B cell (primary cell): ENCODE measurements around the gene RNF11. TPM values are rescaled to one million over a fixed set of nuclear protein-coding genes. Genes with fewer than 3 reads are reported as not detected.
"Not testable (repeated sequence)": the region's sequence is repeated elsewhere in the genome, so short reads cannot be mapped to it uniquely, and the experiment has no call there.

Experiments used
- ATAC-seq: fragments of 200-7000 bp; cut with Tn5 transposase; one replicate; pipeline ENCODE4 v1.10.0; 2021; ENCODE audit warnings: low read depth, mild to moderate bottlenecking, moderate number of reproducible peaks, moderate library complexity
- CTCF ChIA-PET: fragments of 350-600 bp; sonication (Branson Sonifier 250); formaldehyde crosslinking; loops from one replicate; lab custom pipeline; 2021; ENCODE audit warnings: antibody characterized with exemption, inconsistent platforms; lab: Charles Lee
- POLR2A ChIA-PET: fragments of 350-600 bp; sonication (Branson Sonifier 250); formaldehyde crosslinking; loops from one replicate; lab custom pipeline; 2021; ENCODE audit warnings: antibody characterized with exemption; lab: Charles Lee
- DNase-seq: peaks from one replicate; pipeline ENCODE4 v3.0.0; 2013
- H2AFZ ChIP-seq: 2 replicates; pipeline ENCODE4 v1.6.1; 2012; ENCODE audit warnings: mild to moderate bottlenecking, low read depth, low read length; ENCODE audit not compliant: insufficient read depth, poor library complexity, severe bottlenecking
- H3K27ac ChIP-seq, 2 donors: 1 replicate in 1 of 2; 2 replicates in 1 of 2; pipeline ENCODE4 v1.5.1; 2012 to 2013; ENCODE audit warnings: low read length in 2 of 2, mild to moderate bottlenecking in 2 of 2, moderate library complexity in 1 of 2
- H3K27me3 ChIP-seq, 4 experiments: fragments of 200-600 bp in 1 of 4; sonication (generic) in 1 of 4; replicated peaks in 1 of 4; 1 replicate in 2 of 4; 2 replicates in 2 of 4; pipeline versions ENCODE4 v1.6.1 to v1.7.0; 2013 to 2016; ENCODE audit warnings: low read length in 3 of 4, mild to moderate bottlenecking in 2 of 4, mixed read lengths in 1 of 4, moderate library complexity in 1 of 4; ENCODE audit not compliant: insufficient read depth in 4 of 4, control insufficient read depth in 3 of 4; ENCODE audit errors: control extremely low read depth in 1 of 4
- H3K36me3 ChIP-seq, 2 experiments: replicated peaks in 1 of 2; 1 replicate in 1 of 2; 2 replicates in 1 of 2; pipeline versions ENCODE4 v1.6.1 to v1.7.1; 2013; ENCODE audit warnings: low read length in 1 of 2; ENCODE audit not compliant: insufficient read depth in 2 of 2, control insufficient read depth in 1 of 2; ENCODE audit errors: control extremely low read depth in 1 of 2, extremely low read depth in 1 of 2
- H3K4me1 ChIP-seq, 2 donors: fragments of 200-600 bp in 1 of 2; sonication (generic) in 1 of 2; 1 replicate in 1 of 2; 2 replicates in 1 of 2; pipeline versions ENCODE4 v1.5.1 to v1.6.1; 2013 to 2017; ENCODE audit warnings: low read length in 2 of 2; ENCODE audit not compliant: control insufficient read depth in 2 of 2, insufficient read depth in 2 of 2
- H3K4me2 ChIP-seq: replicated peaks from 2 replicates; pipeline ENCODE3; 2012; ENCODE audit warnings: mild to moderate bottlenecking, low read depth, low read length; ENCODE audit not compliant: poor library complexity, severe bottlenecking
- H3K4me3 ChIP-seq, 5 experiments: fragments of 200-600 bp in 1 of 5; sonication (generic) in 1 of 5; 1 replicate in 3 of 5; 2 replicates in 2 of 5; pipeline versions ENCODE4 v1.5.1 to v1.7.0; 2011 to 2016; ENCODE audit warnings: low read length in 4 of 5, mild to moderate bottlenecking in 4 of 5, low read depth in 2 of 5, control low read depth in 1 of 5, moderate library complexity in 1 of 5; ENCODE audit not compliant: insufficient read depth in 1 of 5; ENCODE audit errors: control extremely low read depth in 1 of 5, extremely low read depth in 1 of 5
- H3K79me2 ChIP-seq: fragments of 200-600 bp; sonication (generic); one replicate; pipeline ENCODE4 v1.6.0; 2016; ENCODE audit warnings: low read length; ENCODE audit not compliant: control insufficient read depth, insufficient read depth
- H3K9ac ChIP-seq: fragments of 200-600 bp; sonication (generic); 2 replicates; pipeline ENCODE4 v1.6.1; 2017; ENCODE audit warnings: mild to moderate bottlenecking, low read length, moderate library complexity
- H3K9me3 ChIP-seq, 3 donors: one replicate each; pipeline versions ENCODE4 v1.6.1 to v1.7.1; 2013; ENCODE audit warnings: low read length in 2 of 3; ENCODE audit not compliant: control insufficient read depth in 2 of 3, insufficient read depth in 1 of 3; ENCODE audit errors: control extremely low read depth in 1 of 3
- H4K20me1 ChIP-seq: 2 replicates; pipeline ENCODE4 v1.6.0; 2012; ENCODE audit warnings: mild to moderate bottlenecking, low read length; ENCODE audit not compliant: insufficient read depth, control insufficient read depth, poor library complexity, severe bottlenecking
- H3K27ac Mint-ChIP-seq: one replicate; pipeline ENCODE4 v1.8.0; 2021; ENCODE audit warnings: mixed read lengths
- H3K27me3 Mint-ChIP-seq: one replicate; pipeline ENCODE4 v1.8.0; 2021; ENCODE audit warnings: mixed read lengths
- H3K4me1 Mint-ChIP-seq: one replicate; pipeline ENCODE4 v1.8.0; 2021; ENCODE audit warnings: mixed read lengths
- H3K4me3 Mint-ChIP-seq: one replicate; pipeline ENCODE4 v1.8.0; 2021; ENCODE audit warnings: mixed read lengths
- H3K9me3 Mint-ChIP-seq: one replicate; pipeline ENCODE4 v1.8.0; 2022; ENCODE audit warnings: mixed read lengths; ENCODE audit not compliant: insufficient read depth
- EZH2 ChIP-seq: IDR thresholded peaks from 2 replicates; pipeline ENCODE4 v1.6.1; 2012; ENCODE audit warnings: borderline replicate concordance, low read depth, mild to moderate bottlenecking, moderate library complexity, low read length; ENCODE audit not compliant: insufficient read depth, poor library complexity, severe bottlenecking
- WGBS: methylation state at CpG from one replicate; pipeline ENCODE4 v1.1.5; 2013; ENCODE audit warnings: missing lambda C conversion rate; ENCODE audit not compliant: insufficient coverage; 5-methylcytosine and 5-hydroxymethylcytosine counted together
- intact Hi-C: fragments of 100-400 bp; cut with micrococcal nuclease; formaldehyde crosslinking; loops from one replicate; pipeline ENCODE4 v1.10.0; 2022
- polyA plus RNA-seq: library from polyadenylated mRNA; depleted of rRNA; stranded (reverse); fragments of >200 nt; gene quantifications from 2 replicates; pipeline ENCODE4 v1.2.3, GENCODE V29; 2012
- total RNA-seq, 2 donors: library from RNA; stranded (reverse); fragments of 120-200 nt in 1 of 2; gene quantifications; 1 replicate in 1 of 2; 2 replicates in 1 of 2; pipeline versions ENCODE4 v1.2.3 to v1.2.4, GENCODE V29; 2013 to 2022
- TF ChIP-seq, protein P1 (sequence below): fragments of 200-600 bp; IDR thresholded peaks from one replicate; pipeline ENCODE4 v1.8.0; 2022; ENCODE audit warnings: antibody characterized with exemption, mild to moderate bottlenecking

RNF11 gene
- total and polyA plus RNA-seq, 2 donors (not counting 1 experiment from before 2014, with no cell fraction given) = 10.0 to 20.6 TPM

DNA sequence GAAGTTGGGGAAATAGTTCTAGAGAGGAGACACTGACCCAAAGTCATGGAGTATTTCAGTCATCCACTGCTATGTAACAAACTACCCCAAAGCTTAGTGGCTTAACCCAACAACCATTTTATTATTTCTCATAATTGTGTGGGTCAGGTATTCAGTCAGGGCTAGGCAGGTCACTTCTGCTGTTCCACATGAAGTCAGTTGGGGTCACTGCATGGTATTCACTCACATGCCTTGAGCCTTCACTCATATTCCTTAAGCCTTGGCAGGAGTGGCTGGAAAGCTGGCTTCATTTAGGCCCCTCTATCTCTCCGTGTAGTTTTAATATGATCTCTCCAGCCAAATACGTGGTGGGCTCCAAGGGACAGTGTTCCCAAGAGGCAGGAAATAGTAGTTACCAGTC lies 17.5 kb upstream of the RNF11 start:
- H3K27me3 Mint-ChIP-seq = peaks cover 4% of the 10 kb centered on the region
- Histone ChIP-seq H3K4me1 (peaks cover 0 to 4% of the 10 kb centered on the region in 2 donors), H3K27me3 (peaks cover 0 to 2% (median 0%) of the 10 kb centered on the region in 4 experiments), H4K20me1 (no peaks in the 10 kb centered on the region), H3K9me3 (no peaks in the 10 kb centered on the region), H3K9ac (no peak overlapping the region), H2AFZ (no peak overlapping the region), H3K36me3 (no peaks in the 10 kb centered on the region), H3K79me2 (no peaks in the 10 kb centered on the region), H3K4me3 (no peak overlapping the region), H3K4me2 (no peak overlapping the region), H3K27ac (no peak overlapping the region)
- no peak overlapping the region for H3K4me3 Mint-ChIP-seq
- H3K27ac Mint-ChIP-seq = no peak overlapping the region
- intact Hi-C loops = no loop called here
- no peaks in the 10 kb centered on the region for H3K9me3 Mint-ChIP-seq
- ChIA-PET POLR2A (interaction anchor here (0.7 kb wide), 1 partner anchor 10 kb away, joined by 7 read pairs; no protein-coding TSS in a partner anchor), CTCF (interaction anchor here (0.7 kb wide), 2 partner anchors 8 to 444 kb away, joined by 3 to 5 read pairs; no protein-coding TSS in a partner anchor)
- ATAC-seq (no peak), DNase-seq (no peak)
- TF ChIP-seq, protein P1, sequence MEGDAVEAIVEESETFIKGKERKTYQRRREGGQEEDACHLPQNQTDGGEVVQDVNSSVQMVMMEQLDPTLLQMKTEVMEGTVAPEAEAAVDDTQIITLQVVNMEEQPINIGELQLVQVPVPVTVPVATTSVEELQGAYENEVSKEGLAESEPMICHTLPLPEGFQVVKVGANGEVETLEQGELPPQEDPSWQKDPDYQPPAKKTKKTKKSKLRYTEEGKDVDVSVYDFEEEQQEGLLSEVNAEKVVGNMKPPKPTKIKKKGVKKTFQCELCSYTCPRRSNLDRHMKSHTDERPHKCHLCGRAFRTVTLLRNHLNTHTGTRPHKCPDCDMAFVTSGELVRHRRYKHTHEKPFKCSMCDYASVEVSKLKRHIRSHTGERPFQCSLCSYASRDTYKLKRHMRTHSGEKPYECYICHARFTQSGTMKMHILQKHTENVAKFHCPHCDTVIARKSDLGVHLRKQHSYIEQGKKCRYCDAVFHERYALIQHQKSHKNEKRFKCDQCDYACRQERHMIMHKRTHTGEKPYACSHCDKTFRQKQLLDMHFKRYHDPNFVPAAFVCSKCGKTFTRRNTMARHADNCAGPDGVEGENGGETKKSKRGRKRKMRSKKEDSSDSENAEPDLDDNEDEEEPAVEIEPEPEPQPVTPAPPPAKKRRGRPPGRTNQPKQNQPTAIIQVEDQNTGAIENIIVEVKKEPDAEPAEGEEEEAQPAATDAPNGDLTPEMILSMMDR = no peak
- no peak for TF ChIP-seq EZH2
- 81% methylated on average over 2 of the region's 2 CpGs for WGBS
- H3K4me1 Mint-ChIP-seq = peaks cover 10% of the 10 kb centered on the region

- WGBS = no CpG with 5 or more reads among the region's 5 CpGs
- Mint-ChIP-seq H3K4me3 (no peak overlapping the region), H3K27ac (no peak overlapping the region), H3K27me3 (peaks cover 4% of the 10 kb centered on the region), H3K9me3 (no peaks in the 10 kb centered on the region), H3K4me1 (peaks cover 10% of the 10 kb centered on the region)
- no peaks in the 10 kb centered on the region for H4K20me1 ChIP-seq
- no peaks in the 10 kb centered on the region for H3K79me2 ChIP-seq
- TF ChIP-seq, protein P1 = no peak
- no peak for TF ChIP-seq EZH2
- H2AFZ ChIP-seq = no peak overlapping the region
- H3K9ac ChIP-seq = no peak overlapping the region
- no peak for DNase-seq
- no peaks in the 10 kb centered on the region for H3K36me3 ChIP-seq
- intact Hi-C loops = no loop called here
- ChIA-PET CTCF (interaction anchor here (0.7 kb wide), 2 partner anchors 9 to 445 kb away, joined by 3 to 5 read pairs; no protein-coding TSS in a partner anchor), POLR2A (interaction anchor here (0.7 kb wide), 1 partner anchor 11 kb away, joined by 7 read pairs; no protein-coding TSS in a partner anchor)
- H3K4me2 ChIP-seq = no peak overlapping the region
- peaks cover 0 to 4% of the 10 kb centered on the region in 2 donors for H3K4me1 ChIP-seq
- peaks cover 0 to 2% (median 0%) of the 10 kb centered on the region in 4 experiments for H3K27me3 ChIP-seq
- no peaks in the 10 kb centered on the region for H3K9me3 ChIP-seq
- H3K4me3 ChIP-seq = no peak overlapping the region
- no peak overlapping the region for H3K27ac ChIP-seq
- ATAC-seq = no peak
These were observed 17.1 kb upstream of the RNF11 start for GRCh38 chr1:51219022-51219421.

DNA sequence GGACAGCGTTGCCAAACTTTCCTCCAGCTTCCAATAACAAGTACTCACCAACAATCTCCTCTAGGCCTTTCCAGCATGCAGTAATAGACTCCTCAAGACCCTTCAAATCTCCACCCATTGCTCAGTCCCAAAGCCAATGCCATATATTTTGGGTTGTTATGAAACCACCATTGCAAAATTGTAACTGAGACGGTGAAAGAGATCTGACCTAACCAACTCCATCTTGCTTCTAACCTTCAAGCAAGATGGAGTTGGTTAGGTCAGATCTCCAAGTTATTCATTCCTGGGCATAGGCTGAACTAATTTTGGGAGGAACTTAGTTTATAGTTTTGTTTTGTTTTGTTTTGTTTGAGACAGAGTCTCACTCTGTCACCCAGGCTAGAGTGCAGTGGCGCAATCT lies 14.5 kb upstream of the RNF11 start:
- H3K4me1 ChIP-seq, H2AFZ ChIP-seq, H3K27ac ChIP-seq, H3K79me2 ChIP-seq, ATAC-seq, CTCF ChIA-PET, H3K36me3 ChIP-seq, H3K27me3 ChIP-seq, H3K9me3 Mint-ChIP-seq, H3K9me3 ChIP-seq, DNase-seq, H3K4me1 Mint-ChIP-seq, intact Hi-C loops, POLR2A ChIA-PET, H3K9ac ChIP-seq, H3K4me3 ChIP-seq, H3K4me3 Mint-ChIP-seq, H4K20me1 ChIP-seq, H3K4me2 ChIP-seq, H3K27ac Mint-ChIP-seq: not testable (repeated sequence)
- 100% methylated on average over 1 of the region's 3 CpGs for WGBS
- peaks cover 10% of the 10 kb centered on the region for H3K27me3 Mint-ChIP-seq
